ENCODE data around the gene XXYLT1.

- TF ChIP-seq CTCF (optimal IDR thresholded peaks at IDR 0.05 in 1 of 3, IDR thresholded peaks at IDR 0.05 in 1 of 3, conservative IDR thresholded peaks at IDR 0.05 in 1 of 3; ENCODE audit: extremely low read depth in 1 of 3, insufficient read depth in 2 of 3, low read length in 3 of 3) (no peak), EZH2 (IDR thresholded peaks at IDR 0.05; ENCODE audit: low read length) (no peak)
Observed at GRCh38 chr3:195249057-195249770, 21.7 kb downstream of the XXYLT1 start.
